ENCODE measurements around the gene AQP10.

GRCh38 chr1:154349121-154349520, 28.2 kb downstream of the AQP10 start:
- no peak for TF ChIP-seq POLR2AphosphoS5 (IDR thresholded peaks at IDR 0.05; ENCODE audit: low read depth, low read length)
- no peak for TF ChIP-seq TAF1 (IDR thresholded peaks at IDR 0.05; ENCODE audit: borderline replicate concordance, low read depth, low read length)
- TF ChIP-seq POLR2A (IDR thresholded peaks at IDR 0.05; ENCODE audit: low read depth, low read length): no peak
